Stimulated activated CD4-positive, alpha-beta T cell treated with anti-CD3 and anti-CD28 coated beads, Interleukin-4, amount 100 ng/mL, for 4 hours (primary cell): ENCODE data around the gene EPN2.

Experiments
- DNase-seq, 2 experiments: peaks; one replicate each; pipeline ENCODE4 v3.0.0-alpha.2; 2020

EPN2 gene

DNA sequence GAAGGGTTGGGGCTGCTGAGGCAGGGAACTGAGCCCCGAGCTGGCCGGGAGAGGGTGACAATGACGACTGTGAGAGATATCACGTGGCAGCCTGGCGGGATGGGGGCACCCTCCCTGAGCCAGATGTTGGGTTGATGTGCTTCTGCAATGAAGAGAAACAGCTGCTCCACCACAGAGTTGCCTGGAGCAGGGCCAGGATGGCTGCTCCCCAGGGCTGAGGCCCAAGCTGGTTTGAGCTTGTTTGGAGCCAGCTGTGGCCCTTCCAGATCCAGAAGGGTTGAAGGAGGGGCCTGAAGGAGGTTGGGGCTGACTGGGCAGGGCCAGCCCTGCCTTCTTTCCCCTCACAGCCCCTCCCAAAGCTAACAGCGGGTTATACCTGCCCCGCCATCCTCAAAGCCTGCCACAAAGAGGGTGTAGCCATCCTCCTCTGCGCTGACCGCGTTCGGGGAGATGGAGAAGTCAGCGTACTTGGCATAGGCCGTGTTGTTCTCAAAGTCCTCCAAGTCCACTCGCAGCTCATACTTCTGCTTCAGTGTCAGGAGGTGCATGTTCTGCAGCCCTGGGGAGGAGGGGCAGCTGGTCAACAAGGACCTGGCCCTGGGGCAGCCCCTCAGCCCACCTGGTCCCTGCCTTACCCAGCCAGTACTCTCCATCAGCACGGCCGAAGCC lies 147.7 kb downstream of the EPN2 start:
- DNase-seq, result no peak

GRCh38 chr17:19385521-19385983 lies 148.4 kb downstream of the EPN2 start:
- no peak for DNase-seq
